ENCODE results near the gene CTSZ. TPM values are rescaled to one million over a fixed set of nuclear protein-coding genes. Genes with fewer than 3 reads are reported as not detected.
"Not testable (repeated sequence)": the region's sequence is repeated elsewhere in the genome, so short reads cannot be mapped to it uniquely, and the experiment has no call there.

The CTSZ gene
- polyA plus RNA-seq, 4 donors = 75.6 to 88.3 (median 82.5) TPM

- not testable (repeated sequence) for DNase-seq (ENCODE audit: low read depth in 4 of 4, low spot score in 3 of 4)
Observed at GRCh38 chr20:58983115-58983468, 24.0 kb downstream of the CTSZ start.

- no peak for DNase-seq (ENCODE audit: low read depth in 4 of 4, low spot score in 3 of 4)
Observed at GRCh38 chr20:58982406-58983114, 24.5 kb downstream of the CTSZ start.

GRCh38 chr20:58981628-58982364, 25.3 kb downstream of the CTSZ start:
- peak in 2 of 4 donors; percentile 24 to 33 for DNase-seq (ENCODE audit: low read depth in 4 of 4, low spot score in 3 of 4)

- DNase-seq (ENCODE audit: low read depth in 4 of 4, low spot score in 3 of 4) = peak; percentile 57 to 81 (median 76)
Observed at GRCh38 chr20:58980711-58981627, 26.1 kb downstream of the CTSZ start, which contains the start of gene NELFCD. TSS of gene NELFCD (plus strand) at chr20:58981256. CDS start at chr20:58981310, 54 bp downstream.

GRCh38 chr20:58978351-58979190, 28.5 kb downstream of the CTSZ start:
- DNase-seq (ENCODE audit: low read depth in 4 of 4, low spot score in 3 of 4) = no peak

GRCh38 chr20:58976061-58976730, 30.9 kb downstream of the CTSZ start:
- no peak for DNase-seq (ENCODE audit: low read depth in 4 of 4, low spot score in 3 of 4)

GRCh38 chr20:58975353-58975752, 31.7 kb downstream of the CTSZ start:
- no peak for DNase-seq (ENCODE audit: low read depth in 4 of 4, low spot score in 3 of 4)

GRCh38 chr20:58973866-58974265, 33.2 kb downstream of the CTSZ start:
- DNase-seq (ENCODE audit: low read depth in 4 of 4, low spot score in 3 of 4) = no peak

- DNase-seq (ENCODE audit: low read depth in 4 of 4, low spot score in 3 of 4) = no peak
Observed at GRCh38 chr20:58973179-58973578, 33.9 kb downstream of the CTSZ start.

- no peak for DNase-seq (ENCODE audit: low read depth in 4 of 4, low spot score in 3 of 4)
Observed at GRCh38 chr20:58971429-58971828, 35.6 kb downstream of the CTSZ start.

GRCh38 chr20:58970146-58970545, 36.9 kb downstream of the CTSZ start:
- no peak for DNase-seq (ENCODE audit: low read depth in 4 of 4, low spot score in 3 of 4)

- no peak for DNase-seq (ENCODE audit: low read depth in 4 of 4, low spot score in 3 of 4)
Observed at GRCh38 chr20:58969439-58969838, 37.6 kb downstream of the CTSZ start.

GRCh38 chr20:58967652-58968429, 39.2 kb downstream of the CTSZ start:
- no peak for DNase-seq (ENCODE audit: low read depth in 4 of 4, low spot score in 3 of 4)

GRCh38 chr20:58965270-58966064, 41.6 kb downstream of the CTSZ start:
- no peak for DNase-seq (ENCODE audit: low read depth in 4 of 4, low spot score in 3 of 4)

- not testable (repeated sequence) for DNase-seq (ENCODE audit: low read depth in 4 of 4, low spot score in 3 of 4)
Observed at GRCh38 chr20:58963922-58964321, 43.1 kb downstream of the CTSZ start.

- no peak for DNase-seq (ENCODE audit: low read depth in 4 of 4, low spot score in 3 of 4)
Observed at GRCh38 chr20:58963060-58963584, 43.9 kb downstream of the CTSZ start.

- DNase-seq (ENCODE audit: low read depth in 4 of 4, low spot score in 3 of 4) = no peak
Observed at GRCh38 chr20:58959652-58960051, 47.4 kb downstream of the CTSZ start.

GRCh38 chr20:58956078-58956477, 51.0 kb downstream of the CTSZ start:
- DNase-seq (ENCODE audit: low read depth in 4 of 4, low spot score in 3 of 4) = no peak
